Mesodermal cell (in vitro differentiated cells): ENCODE data around the gene EGFR.

Experiments used
- H3K27ac ChIP-seq: 2 replicates; pipeline ENCODE4 v1.7.0; 2013; ENCODE audit warnings: mild to moderate bottlenecking, low read depth, low read length, moderate library complexity; ENCODE audit not compliant: severe bottlenecking
- H3K36me3 ChIP-seq: 2 replicates; pipeline ENCODE4 v1.7.1; 2013; ENCODE audit warnings: mild to moderate bottlenecking, low read length, moderate library complexity; ENCODE audit not compliant: control insufficient read depth, insufficient read depth
- H3K4me1 ChIP-seq: one replicate; pipeline ENCODE4 v1.7.1; 2013; ENCODE audit warnings: mild to moderate bottlenecking, low read length; ENCODE audit not compliant: insufficient read depth, control insufficient read depth, poor library complexity, severe bottlenecking
- H3K4me3 ChIP-seq: 2 replicates; pipeline ENCODE4 v1.7.0; 2013; ENCODE audit warnings: low read length, control low read depth, mild to moderate bottlenecking; ENCODE audit not compliant: insufficient read depth, poor library complexity, severe bottlenecking; ENCODE audit errors: extremely low read depth
- H3K9me3 ChIP-seq: 2 replicates; pipeline ENCODE4 v1.7.1; 2013; ENCODE audit warnings: mild to moderate bottlenecking, low read length, moderate library complexity; ENCODE audit not compliant: control insufficient read depth
- WGBS, 2 experiments: methylation state at CpG; one replicate each; pipeline ENCODE4 v1.1.5; 2013; ENCODE audit warnings: missing lambda C conversion rate in 2 of 2; ENCODE audit not compliant: insufficient coverage in 2 of 2; 5-methylcytosine and 5-hydroxymethylcytosine counted together

Gene EGFR

DNA sequence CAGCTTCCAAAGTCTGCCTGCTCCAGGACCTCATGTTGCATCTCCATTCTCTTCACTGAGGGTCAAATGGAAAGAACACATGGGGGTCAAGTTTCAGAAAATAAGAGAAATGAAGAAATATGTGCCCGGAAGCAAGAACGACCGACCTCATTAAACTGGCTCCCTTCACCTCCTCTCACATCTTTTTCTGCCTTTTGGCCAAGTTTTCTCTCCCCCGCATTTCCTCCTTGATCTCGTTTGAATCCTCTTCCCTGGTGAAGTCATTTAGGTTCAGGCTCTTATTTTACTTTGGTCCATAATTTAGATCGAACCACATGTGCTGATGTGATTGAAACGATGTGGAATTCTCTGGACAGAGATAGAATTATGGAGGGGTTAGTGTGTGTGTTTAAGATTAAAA lies 44.2 kb downstream of the EGFR start:
- WGBS, 2 experiments, result 94 to 97% methylated on average over 4 to 6 of the region's 7 CpGs
- H3K27ac ChIP-seq, result no peak overlapping the region
- H3K9me3 ChIP-seq, result no peaks in the 10 kb centered on the region
- H3K4me3 ChIP-seq, result no peak overlapping the region
- no peaks in the 10 kb centered on the region for H3K36me3 ChIP-seq
- H3K4me1 ChIP-seq, result peaks cover 33% of the 10 kb centered on the region

DNA sequence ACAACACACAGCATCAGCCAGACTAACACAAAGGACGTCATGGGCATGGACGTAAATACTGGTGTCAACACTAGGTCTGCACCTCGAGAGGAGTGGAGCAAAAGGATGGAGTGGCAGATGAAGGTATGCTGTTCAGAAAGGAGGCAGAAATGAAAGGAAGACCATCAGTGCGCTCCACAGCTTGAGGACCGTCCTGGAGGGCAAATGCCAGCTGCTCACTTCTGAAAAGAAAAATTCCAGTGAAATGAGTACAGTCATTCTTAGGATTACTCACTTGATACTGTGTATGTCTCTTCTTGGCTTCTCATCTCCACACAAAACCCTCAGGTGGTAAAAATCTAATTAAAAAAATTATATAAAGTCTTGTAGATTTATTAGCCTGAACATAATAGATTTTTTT lies 44.8 kb downstream of the EGFR start:
- H3K4me1 ChIP-seq, result peaks cover 33% of the 10 kb centered on the region
- H3K4me3 ChIP-seq, result no peak overlapping the region
- no peaks in the 10 kb centered on the region for H3K9me3 ChIP-seq
- no peaks in the 10 kb centered on the region for H3K36me3 ChIP-seq
- H3K27ac ChIP-seq, result no peak overlapping the region
- WGBS, 2 experiments, result 90 to 92% methylated on average over 4 to 5 of the region's 5 CpGs

DNA sequence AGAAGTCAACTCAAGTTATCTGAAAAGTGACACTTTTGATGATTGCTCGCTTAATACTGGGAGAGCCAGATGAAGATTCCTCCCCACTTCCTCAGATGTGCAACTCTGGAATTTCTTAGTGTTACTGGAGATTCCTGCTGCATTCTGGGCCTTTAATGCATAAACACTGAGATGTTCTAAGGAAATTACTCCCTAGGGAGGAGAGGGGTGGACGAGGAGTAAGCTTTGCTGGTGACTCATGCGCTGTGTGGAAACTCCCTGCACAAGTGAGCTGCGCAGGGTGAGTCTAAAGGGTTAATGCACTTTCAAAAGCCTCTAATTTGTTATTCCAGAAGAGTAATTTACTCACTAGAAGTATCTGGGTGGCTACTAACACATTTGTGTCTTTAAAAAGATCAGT lies 46.3 kb downstream of the EGFR start:
- no peak overlapping the region for H3K4me3 ChIP-seq
- H3K27ac ChIP-seq, result peak overlapping the region; percentile 97
- WGBS, 2 experiments, result 80% methylated on average over 1 of the region's 4 CpGs; no CpG with 5 or more reads in 1 of the 2 experiments

DNA sequence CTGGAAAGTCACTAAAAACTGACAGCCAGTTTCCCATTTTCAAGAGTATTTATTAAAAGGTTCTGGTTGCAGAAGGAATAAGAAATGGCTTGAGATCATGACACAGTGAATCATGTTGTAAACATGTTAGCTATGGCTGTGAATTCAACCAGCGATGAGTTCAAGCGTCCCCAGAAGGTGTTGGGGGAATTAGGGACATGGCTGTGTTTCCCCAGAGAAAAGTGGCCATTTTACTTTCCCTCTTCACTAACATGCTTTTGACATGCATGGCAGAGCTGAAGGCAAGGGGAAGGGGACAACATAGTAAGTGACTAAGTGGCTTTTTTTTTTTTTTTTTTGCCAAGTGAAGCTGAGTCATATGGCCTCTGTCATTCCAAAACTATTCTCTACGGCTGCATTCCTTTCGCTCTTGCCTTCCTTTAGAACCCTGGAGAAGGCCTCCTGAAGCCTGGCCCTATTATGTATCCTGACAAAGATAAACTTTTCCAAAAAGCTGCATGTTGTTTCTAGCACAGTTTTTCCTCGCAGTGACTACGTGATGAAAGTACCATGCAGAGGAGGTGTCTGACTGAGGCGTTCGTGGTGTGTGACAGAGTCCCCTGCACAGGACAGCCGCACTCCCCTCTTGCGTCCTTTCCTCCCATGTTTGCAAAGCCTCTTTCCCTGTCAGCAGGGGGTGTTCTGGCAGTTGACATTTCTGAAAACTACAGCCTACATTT lies 46.9 kb downstream of the EGFR start:
- WGBS, 2 experiments, result 26 to 27% methylated on average over 7 to 9 of the region's 10 CpGs
- H3K27ac ChIP-seq, result peak overlapping the region; percentile 97
- H3K9me3 ChIP-seq, result no peaks in the 10 kb centered on the region
- peaks cover 39% of the 10 kb centered on the region for H3K4me1 ChIP-seq
- H3K4me3 ChIP-seq, result no peak overlapping the region
- no peaks in the 10 kb centered on the region for H3K36me3 ChIP-seq

More for the DNA sequence above, 46.3 kb downstream of the EGFR start:
- Histone ChIP-seq H3K4me1 (peaks cover 39% of the 10 kb centered on the region), H3K9me3 (no peaks in the 10 kb centered on the region), H3K36me3 (no peaks in the 10 kb centered on the region)

DNA sequence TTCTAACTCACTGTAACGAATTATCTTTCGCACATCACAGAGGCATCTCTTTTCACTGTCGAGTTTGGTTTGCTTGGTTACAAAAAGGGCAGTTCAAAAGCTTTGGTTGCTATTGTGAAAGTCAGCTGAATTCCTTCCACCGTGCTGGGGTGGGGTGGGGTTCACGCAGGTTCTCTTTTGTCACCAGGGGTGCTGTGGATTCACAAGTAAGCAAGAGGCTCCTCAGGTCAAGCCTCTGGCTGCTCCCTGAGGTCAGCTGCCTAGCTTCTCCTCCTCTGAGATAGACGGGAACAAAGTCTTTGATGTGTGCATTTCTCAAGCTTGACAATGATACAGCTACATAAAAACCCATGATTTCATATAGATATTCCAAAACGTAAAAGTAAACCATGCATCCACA lies 47.7 kb downstream of the EGFR start:
- no peaks in the 10 kb centered on the region for H3K36me3 ChIP-seq
- 37 to 52% methylated on average over 4 to 6 of the region's 7 CpGs for WGBS, 2 experiments
- H3K4me3 ChIP-seq, result no peak overlapping the region
- peaks cover 39% of the 10 kb centered on the region for H3K4me1 ChIP-seq
- H3K27ac ChIP-seq, result peak overlapping the region; percentile 97
- no peaks in the 10 kb centered on the region for H3K9me3 ChIP-seq

DNA sequence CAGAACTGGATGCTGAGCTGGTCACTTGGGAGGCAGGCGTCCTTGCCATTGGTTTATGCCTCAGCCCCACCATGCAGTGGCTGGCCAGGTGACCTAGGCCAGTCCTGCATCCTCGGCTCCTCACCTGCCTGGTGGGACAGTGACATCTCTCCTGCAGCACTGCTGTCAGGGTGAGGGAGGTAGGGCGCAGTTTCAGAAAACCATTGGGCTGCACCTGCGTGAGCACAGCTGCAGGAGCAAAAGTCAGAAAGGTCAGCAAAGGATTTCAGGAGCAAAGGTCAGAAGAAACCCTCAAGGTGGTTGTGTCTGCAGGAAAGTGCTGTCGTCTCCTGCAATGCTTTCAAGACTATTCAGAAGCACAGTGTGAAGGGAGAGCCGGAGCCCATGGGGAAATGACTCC lies 48.1 kb downstream of the EGFR start:
- no peaks in the 10 kb centered on the region for H3K9me3 ChIP-seq
- 79 to 95% methylated on average over 6 of the region's 6 CpGs for WGBS, 2 experiments
- peaks cover 39% of the 10 kb centered on the region for H3K4me1 ChIP-seq
- H3K36me3 ChIP-seq, result no peaks in the 10 kb centered on the region
- H3K4me3 ChIP-seq, result no peak overlapping the region
- no peak overlapping the region for H3K27ac ChIP-seq

DNA sequence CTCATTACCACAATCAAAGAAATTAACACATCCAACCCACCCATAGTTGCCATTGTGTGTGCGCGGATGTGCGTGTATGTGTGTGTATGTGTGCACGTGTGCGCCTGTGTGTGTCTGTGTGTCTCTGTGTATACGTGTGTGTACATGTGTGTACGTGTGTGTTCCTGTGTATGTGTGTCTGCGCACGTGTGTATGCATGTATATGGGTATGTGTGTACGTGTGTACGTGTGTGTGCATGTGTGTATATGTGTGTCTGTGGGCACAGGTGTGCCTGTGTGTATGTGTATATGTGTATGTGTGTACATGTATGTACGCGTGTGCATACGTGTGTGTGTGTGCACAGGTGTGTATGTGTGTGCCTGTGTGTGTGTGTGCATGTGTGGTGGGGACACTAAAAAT lies 48.9 kb downstream of the EGFR start:
- Histone ChIP-seq H3K4me1 (peaks cover 39% of the 10 kb centered on the region), H3K27ac (no peak overlapping the region), H3K4me3 (no peak overlapping the region), H3K36me3 (no peaks in the 10 kb centered on the region), H3K9me3 (no peaks in the 10 kb centered on the region)
- 86 to 96% methylated on average over 9 to 11 of the region's 14 CpGs for WGBS, 2 experiments

DNA sequence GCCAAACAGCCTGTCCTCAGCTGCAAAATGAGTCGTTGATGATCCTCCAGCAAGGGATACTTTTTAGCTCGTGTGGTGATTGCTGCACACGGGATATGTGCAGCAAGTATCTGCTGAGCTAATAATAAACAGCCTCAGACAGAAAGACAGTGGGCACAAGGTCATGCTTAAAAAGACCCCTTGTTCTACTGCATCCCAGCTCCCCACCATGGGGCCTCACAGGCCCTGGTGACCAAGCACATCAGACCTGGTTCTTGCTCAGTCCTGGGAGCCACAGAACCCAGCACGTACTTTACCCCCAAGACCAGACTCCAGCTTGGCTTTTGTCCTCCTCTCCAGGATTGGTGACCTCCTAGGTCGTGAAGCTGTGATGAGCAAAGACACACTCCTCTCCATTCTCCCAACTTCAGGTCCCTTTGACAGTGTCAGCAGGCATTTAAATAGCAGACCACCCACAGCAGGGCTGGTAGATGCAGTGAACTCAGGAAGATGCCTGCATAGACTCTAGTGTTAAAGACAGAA lies 50.5 kb downstream of the EGFR start:
- H3K4me3 ChIP-seq, result no peak overlapping the region
- no peaks in the 10 kb centered on the region for H3K36me3 ChIP-seq
- H3K27ac ChIP-seq, result no peak overlapping the region
- peaks cover 33% of the 10 kb centered on the region for H3K4me1 ChIP-seq
- no peaks in the 10 kb centered on the region for H3K9me3 ChIP-seq
- 78 to 87% methylated on average over 5 of the region's 5 CpGs for WGBS, 2 experiments

DNA sequence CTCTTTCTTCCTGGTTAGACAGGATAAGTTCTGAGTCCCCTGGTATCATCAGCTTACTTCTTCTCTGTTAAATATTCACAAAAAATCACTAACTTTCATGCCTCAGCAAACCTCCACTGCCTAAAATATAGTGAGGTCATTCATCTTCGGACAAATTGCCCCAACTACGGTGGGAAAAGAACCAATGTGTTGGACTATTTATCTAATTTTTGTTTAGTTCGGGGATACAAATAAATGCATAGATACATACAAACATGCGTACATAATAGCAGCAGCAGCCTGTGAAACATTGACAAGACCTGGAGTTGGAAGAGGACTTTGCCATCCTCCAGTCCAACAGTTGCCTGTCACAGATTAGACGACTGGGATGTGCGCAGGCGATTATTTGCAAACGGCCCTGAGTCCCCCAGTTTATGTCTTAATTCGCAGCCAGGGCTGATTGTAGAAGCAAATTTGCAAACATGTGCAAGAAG lies 51.5 kb downstream of the EGFR start:
- Histone ChIP-seq H3K4me1 (peaks cover 29% of the 10 kb centered on the region), H3K27ac (no peak overlapping the region), H3K36me3 (no peaks in the 10 kb centered on the region), H3K9me3 (no peaks in the 10 kb centered on the region), H3K4me3 (no peak overlapping the region)
- 86 to 96% methylated on average over 6 of the region's 9 CpGs for WGBS, 2 experiments

DNA sequence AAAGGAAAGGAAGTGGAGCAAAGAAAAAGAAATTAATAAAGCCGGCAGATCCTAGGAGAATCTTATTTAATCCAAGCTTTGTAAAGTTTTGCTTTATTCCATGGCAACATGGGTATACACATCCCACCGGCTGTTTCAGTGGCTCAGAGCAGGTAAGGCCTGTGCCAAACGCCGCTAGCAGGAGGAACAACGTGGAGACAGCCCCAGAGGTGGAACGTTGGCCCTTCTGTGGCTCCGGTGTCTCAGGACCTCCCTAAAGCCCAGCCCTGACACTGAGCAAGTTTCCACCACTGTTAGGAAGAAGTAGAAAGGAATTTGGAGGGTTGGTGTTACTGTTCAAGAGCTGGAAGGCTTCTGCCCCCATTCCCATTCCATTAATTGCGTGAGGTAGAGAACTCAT lies 52.0 kb downstream of the EGFR start:
- Histone ChIP-seq H3K4me3 (no peak overlapping the region), H3K9me3 (no peaks in the 10 kb centered on the region), H3K27ac (no peak overlapping the region), H3K4me1 (peaks cover 28% of the 10 kb centered on the region), H3K36me3 (no peaks in the 10 kb centered on the region)
- WGBS, 2 experiments, result 83 to 100% methylated on average over 4 to 7 of the region's 8 CpGs
